Lower leg skin (tissue), 4 donors: ENCODE results near the gene HAUS2. TPM values are rescaled to one million over a fixed set of nuclear protein-coding genes. Genes with fewer than 3 reads are reported as not detected.
A peak's percentile ranks its signal among the peaks of the same experiment; 100 is the strongest.

Source experiments
- DNase-seq, 2 donors: peaks; one replicate each; pipeline ENCODE4 v3.0.0-alpha.2; 2019; ENCODE audit warnings: low spot score in 2 of 2
- H3K4me3 ChIP-seq: fragments of 200-600 bp; sonication (generic); 2 replicates; pipeline ENCODE4 v1.5.1; 2017; ENCODE audit warnings: mild to moderate bottlenecking, low read depth; ENCODE audit not compliant: poor library complexity, severe bottlenecking
- POLR2A ChIP-seq, 2 donors: fragments of 450-650 bp; IDR thresholded peaks; one replicate each; pipeline ENCODE4 v1.6.1; 2016 to 2017; ENCODE audit warnings: antibody characterized with exemption in 2 of 2, mild to moderate bottlenecking in 1 of 2, moderate library complexity in 1 of 2
- WGBS, 2 donors: methylation state at CpG; one replicate each; pipeline ENCODE4 v1.1.5; 2018; 5-methylcytosine and 5-hydroxymethylcytosine counted together
- intact Hi-C: fragments of 100-400 bp; cut with DNase I; formaldehyde crosslinking; loops from one replicate; pipeline ENCODE4 v1.15.0; 2023; ENCODE audit warnings: low total_unique reads
- total RNA-seq, 4 donors: library from RNA; depleted of rRNA; stranded (reverse); fragments of >200 nt; gene quantifications; one replicate each; pipeline ENCODE4 v1.1.0, GENCODE V29; 2016
- TF ChIP-seq, protein P1 (sequence below), 3 donors: fragments of 450-650 bp; IDR thresholded peaks; one replicate each; pipeline ENCODE4 v1.5.1; 2016; ENCODE audit warnings: antibody characterized with exemption in 3 of 3, mild to moderate bottlenecking in 3 of 3, moderate library complexity in 2 of 3

Gene HAUS2
- 10 to 100 TPM in 3 of 4 donors, 1 to 10 TPM in 1; 10.0 to 24.2 (median 23.7) TPM for total RNA-seq

DNA sequence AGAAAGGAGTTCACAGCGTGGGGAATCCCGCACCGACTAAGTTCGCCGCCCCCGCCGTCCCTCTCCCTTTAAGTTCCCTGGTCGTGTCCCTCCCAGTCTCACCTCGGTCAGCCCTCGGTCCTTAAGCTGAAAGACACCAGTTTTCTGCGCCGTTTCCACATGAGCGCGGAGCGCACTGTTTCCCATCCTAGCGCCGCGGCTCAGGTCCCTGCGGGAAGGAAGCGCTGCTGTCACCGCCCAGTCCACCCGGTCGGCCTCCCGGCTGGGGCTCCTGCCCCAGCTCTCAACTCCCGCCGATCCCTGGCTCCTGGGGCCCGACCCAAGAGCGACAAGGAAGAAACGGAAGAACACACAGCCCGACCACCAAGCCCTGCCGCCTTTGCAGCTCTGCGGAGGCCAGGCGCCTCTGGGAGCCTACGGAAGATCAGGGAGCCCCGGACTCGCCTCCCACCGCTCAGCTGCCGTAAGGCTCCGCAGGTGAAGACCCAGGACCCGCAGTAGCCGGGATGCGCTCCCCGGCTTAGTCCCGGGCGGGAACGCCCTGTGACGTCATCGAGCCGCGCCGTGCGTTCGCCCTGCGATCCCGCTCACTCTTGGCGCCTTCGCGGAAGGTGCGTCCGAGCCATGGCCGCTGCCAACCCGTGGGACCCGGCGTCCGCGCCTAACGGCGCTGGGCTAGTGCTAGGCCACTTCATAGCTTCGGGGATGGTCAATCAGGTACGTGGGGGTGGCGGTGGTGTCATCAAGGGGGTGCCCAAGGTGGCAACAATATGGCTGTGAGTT lies at the start of gene HAUS2, which contains the start of gene LRRC57:
HAUS2 (plus strand) TSS at position 590 of the 783 bp plus-strand sequence; CDS start at position 625, 35 bp downstream.
LRRC57 (minus strand) TSS at position 545 of the 783 bp plus-strand sequence; CDS start at position 186, 359 bp downstream.
- TF ChIP-seq POLR2A (IDR thresholded peaks at IDR 0.05) = peak in 1 of 2 donors; percentile 55
- TF ChIP-seq, protein P1, sequence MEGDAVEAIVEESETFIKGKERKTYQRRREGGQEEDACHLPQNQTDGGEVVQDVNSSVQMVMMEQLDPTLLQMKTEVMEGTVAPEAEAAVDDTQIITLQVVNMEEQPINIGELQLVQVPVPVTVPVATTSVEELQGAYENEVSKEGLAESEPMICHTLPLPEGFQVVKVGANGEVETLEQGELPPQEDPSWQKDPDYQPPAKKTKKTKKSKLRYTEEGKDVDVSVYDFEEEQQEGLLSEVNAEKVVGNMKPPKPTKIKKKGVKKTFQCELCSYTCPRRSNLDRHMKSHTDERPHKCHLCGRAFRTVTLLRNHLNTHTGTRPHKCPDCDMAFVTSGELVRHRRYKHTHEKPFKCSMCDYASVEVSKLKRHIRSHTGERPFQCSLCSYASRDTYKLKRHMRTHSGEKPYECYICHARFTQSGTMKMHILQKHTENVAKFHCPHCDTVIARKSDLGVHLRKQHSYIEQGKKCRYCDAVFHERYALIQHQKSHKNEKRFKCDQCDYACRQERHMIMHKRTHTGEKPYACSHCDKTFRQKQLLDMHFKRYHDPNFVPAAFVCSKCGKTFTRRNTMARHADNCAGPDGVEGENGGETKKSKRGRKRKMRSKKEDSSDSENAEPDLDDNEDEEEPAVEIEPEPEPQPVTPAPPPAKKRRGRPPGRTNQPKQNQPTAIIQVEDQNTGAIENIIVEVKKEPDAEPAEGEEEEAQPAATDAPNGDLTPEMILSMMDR (IDR thresholded peaks at IDR 0.05) = peak in 1 of 3 donors; percentile 34
- intact Hi-C loops = no loop called here
- peak within 1 kb of the TSS; percentile 96 for H3K4me3 ChIP-seq
- 0 to 1% methylated on average over 39 to 49 of the region's 71 CpGs for WGBS, 2 donors
- peak; percentile 73 to 96 for DNase-seq

GRCh38 chr15:42499858-42500609 lies 48.6 kb upstream of the HAUS2 start:
- intact Hi-C loops = no loop called here
- no peak overlapping the region for H3K4me3 ChIP-seq
- TF ChIP-seq, protein P1 (IDR thresholded peaks at IDR 0.05) = no peak
- no peak for TF ChIP-seq POLR2A (IDR thresholded peaks at IDR 0.05)
- no peak for DNase-seq
- 78 to 83% methylated on average over 12 of the region's 12 CpGs for WGBS, 2 donors

GRCh38 chr15:42502477-42502876 lies 46.2 kb upstream of the HAUS2 start:
- TF ChIP-seq, protein P1 (IDR thresholded peaks at IDR 0.05) = no peak
- TF ChIP-seq POLR2A (IDR thresholded peaks at IDR 0.05) = no peak
- WGBS, 2 donors = 55 to 80% methylated on average over 4 of the region's 4 CpGs
- intact Hi-C loops = no loop called here
- DNase-seq = no peak
- no peak overlapping the region for H3K4me3 ChIP-seq

DNA sequence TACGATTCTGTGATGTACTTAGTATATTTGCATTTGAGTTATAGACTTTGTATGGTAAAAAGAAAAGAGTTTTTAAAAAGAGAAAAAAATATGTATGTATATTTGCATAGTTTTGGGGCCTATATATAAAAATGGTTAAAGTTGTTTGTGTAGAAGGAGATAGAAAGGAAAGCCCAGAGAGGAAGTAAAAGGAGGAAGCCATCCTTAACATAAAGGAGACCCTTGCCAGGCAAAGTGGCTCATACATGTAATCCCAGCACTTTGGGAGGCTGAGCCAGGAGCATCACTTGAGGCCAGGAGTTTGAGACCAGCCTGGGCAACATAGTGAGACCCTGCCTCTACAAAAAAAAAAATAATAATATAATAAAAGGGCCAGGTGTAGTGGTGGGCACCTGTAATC lies 44.8 kb upstream of the HAUS2 start:
- intact Hi-C loops = no loop called here
- 77 to 83% methylated on average over 1 of the region's 1 CpG for WGBS, 2 donors
- TF ChIP-seq, protein P1 (IDR thresholded peaks at IDR 0.05) = no peak
- no peak for TF ChIP-seq POLR2A (IDR thresholded peaks at IDR 0.05)
- no peak overlapping the region for H3K4me3 ChIP-seq
- DNase-seq = no peak

GRCh38 chr15:42504631-42505030 lies 44.0 kb upstream of the HAUS2 start:
- 70 to 75% methylated on average over 3 of the region's 3 CpGs for WGBS, 2 donors
- no peak for DNase-seq
- intact Hi-C loops = no loop called here
- TF ChIP-seq, protein P1 (IDR thresholded peaks at IDR 0.05) = no peak
- TF ChIP-seq POLR2A (IDR thresholded peaks at IDR 0.05) = no peak
- no peak overlapping the region for H3K4me3 ChIP-seq
